NCI-H1930 (cell line): ENCODE measurements around the gene FNDC5.
"Not testable (repeated sequence)": the region's sequence is repeated elsewhere in the genome, so short reads cannot be mapped to it uniquely, and the experiment has no call there.

ENCODE experiments used
- DNase-seq, 2 experiments: peaks; one replicate each; lab custom pipeline; 2025; lab: John Stamatoyannopoulos, UW

FNDC5 gene

GRCh38 chr1:32870615-32871363 lies at the start of gene FNDC5:
FNDC5 (minus strand) TSS chr1:32870912.
- DNase-seq: no peak

- DNase-seq: no peak
Measured at GRCh38 chr1:32919811-32920733, 49.4 kb upstream of the FNDC5 start.

- DNase-seq: no peak
Measured at GRCh38 chr1:32918179-32918578, 47.5 kb upstream of the FNDC5 start.

- no peak for DNase-seq
Measured at GRCh38 chr1:32917521-32917920, 46.8 kb upstream of the FNDC5 start.

- no peak for DNase-seq
Measured at GRCh38 chr1:32915766-32916706, 45.3 kb upstream of the FNDC5 start.

GRCh38 chr1:32910319-32910718 lies 39.6 kb upstream of the FNDC5 start:
- no peak for DNase-seq

GRCh38 chr1:32907435-32907834 lies 36.7 kb upstream of the FNDC5 start:
- no peak for DNase-seq

- DNase-seq: no peak
Measured at GRCh38 chr1:32906654-32907053, 35.9 kb upstream of the FNDC5 start.

GRCh38 chr1:32905588-32905987 lies 34.9 kb upstream of the FNDC5 start:
- not testable (repeated sequence) for DNase-seq

- no peak for DNase-seq
Measured at GRCh38 chr1:32904797-32905196, 34.1 kb upstream of the FNDC5 start.

GRCh38 chr1:32903991-32904785 lies 33.5 kb upstream of the FNDC5 start:
- DNase-seq: no peak

GRCh38 chr1:32902535-32902920 lies 31.8 kb upstream of the FNDC5 start:
- DNase-seq: no peak

- DNase-seq: no peak
Measured at GRCh38 chr1:32901823-32902534, 31.3 kb upstream of the FNDC5 start.

GRCh38 chr1:32900956-32901822 lies 30.5 kb upstream of the FNDC5 start, which contains the start of gene TMEM54:
TMEM54 (minus strand) TSS chr1:32901389; CDS start chr1:32901238, 151 bp downstream.
- peak; percentile 21 to 69 for DNase-seq

GRCh38 chr1:32900371-32900955 lies 29.8 kb upstream of the FNDC5 start:
- no peak for DNase-seq

GRCh38 chr1:32899586-32900296 lies 29.0 kb upstream of the FNDC5 start:
- no peak for DNase-seq

GRCh38 chr1:32898958-32899357 lies 28.2 kb upstream of the FNDC5 start:
- no peak for DNase-seq

GRCh38 chr1:32898056-32898455 lies 27.3 kb upstream of the FNDC5 start:
- DNase-seq: no peak
